Gastroesophageal sphincter (tissue), 3 donors: ENCODE results near the gene L3MBTL4.

Experiments used
- EP300 ChIP-seq: sonication (generic); formaldehyde crosslinking; IDR thresholded peaks from one replicate; pipeline ENCODE4 v1.6.1; 2017; ENCODE audit warnings: antibody characterized with exemption, mild to moderate bottlenecking
- POLR2A ChIP-seq, 2 donors: fragments of 450-650 bp; IDR thresholded peaks; one replicate each; pipeline ENCODE4 v1.6.1; 2017; ENCODE audit warnings: antibody characterized with exemption in 2 of 2, mild to moderate bottlenecking in 2 of 2, moderate library complexity in 1 of 2
- TF ChIP-seq, protein P1 (sequence below), 4 experiments: fragments of 200-600 bp in 2 of 4; fragments of 450-650 bp in 2 of 4; sonication (generic) in 1 of 4; IDR thresholded peaks; one replicate each; pipeline ENCODE4 v1.5.1; 2017 to 2019; ENCODE audit warnings: antibody characterized with exemption in 4 of 4, mild to moderate bottlenecking in 2 of 4, moderate library complexity in 2 of 4

DNA sequence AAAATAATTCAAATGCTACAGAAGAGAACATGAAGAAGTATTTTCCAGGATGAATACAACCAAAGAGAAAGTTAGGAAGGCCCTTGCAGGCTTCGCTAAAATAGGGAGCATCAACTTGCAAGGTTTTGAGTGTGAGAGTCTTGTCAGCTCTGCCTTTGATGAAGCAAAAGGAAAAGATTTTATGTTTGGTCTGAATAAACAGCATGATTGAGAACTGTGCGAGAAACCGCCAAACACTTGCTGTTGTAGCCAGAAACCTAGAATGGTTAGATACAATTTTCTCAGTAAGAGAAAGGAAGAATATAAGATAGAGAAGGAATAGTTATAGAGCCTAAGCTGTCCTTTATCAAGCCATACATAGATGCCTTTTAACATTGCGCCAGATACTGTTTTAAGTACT, 163.6 kb downstream of the L3MBTL4 start:
- TF ChIP-seq, protein P1, sequence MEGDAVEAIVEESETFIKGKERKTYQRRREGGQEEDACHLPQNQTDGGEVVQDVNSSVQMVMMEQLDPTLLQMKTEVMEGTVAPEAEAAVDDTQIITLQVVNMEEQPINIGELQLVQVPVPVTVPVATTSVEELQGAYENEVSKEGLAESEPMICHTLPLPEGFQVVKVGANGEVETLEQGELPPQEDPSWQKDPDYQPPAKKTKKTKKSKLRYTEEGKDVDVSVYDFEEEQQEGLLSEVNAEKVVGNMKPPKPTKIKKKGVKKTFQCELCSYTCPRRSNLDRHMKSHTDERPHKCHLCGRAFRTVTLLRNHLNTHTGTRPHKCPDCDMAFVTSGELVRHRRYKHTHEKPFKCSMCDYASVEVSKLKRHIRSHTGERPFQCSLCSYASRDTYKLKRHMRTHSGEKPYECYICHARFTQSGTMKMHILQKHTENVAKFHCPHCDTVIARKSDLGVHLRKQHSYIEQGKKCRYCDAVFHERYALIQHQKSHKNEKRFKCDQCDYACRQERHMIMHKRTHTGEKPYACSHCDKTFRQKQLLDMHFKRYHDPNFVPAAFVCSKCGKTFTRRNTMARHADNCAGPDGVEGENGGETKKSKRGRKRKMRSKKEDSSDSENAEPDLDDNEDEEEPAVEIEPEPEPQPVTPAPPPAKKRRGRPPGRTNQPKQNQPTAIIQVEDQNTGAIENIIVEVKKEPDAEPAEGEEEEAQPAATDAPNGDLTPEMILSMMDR (IDR thresholded peaks at IDR 0.05): no peak
- TF ChIP-seq EP300 (no peak), POLR2A (IDR thresholded peaks at IDR 0.05) (no peak)
